ENCODE measurements around the gene PECR. TPM values are rescaled to one million over a fixed set of nuclear protein-coding genes. Genes with fewer than 3 reads are reported as not detected.
A peak's percentile ranks its signal among the peaks of the same experiment; 100 is the strongest.

Gene PECR
- total and polyA plus RNA-seq, 10 of the 15 experiments (the other 5 are each of a cell fraction or from before 2014, with no cell fraction given), result 7.6 to 37.4 (median 25.7) TPM

DNA sequence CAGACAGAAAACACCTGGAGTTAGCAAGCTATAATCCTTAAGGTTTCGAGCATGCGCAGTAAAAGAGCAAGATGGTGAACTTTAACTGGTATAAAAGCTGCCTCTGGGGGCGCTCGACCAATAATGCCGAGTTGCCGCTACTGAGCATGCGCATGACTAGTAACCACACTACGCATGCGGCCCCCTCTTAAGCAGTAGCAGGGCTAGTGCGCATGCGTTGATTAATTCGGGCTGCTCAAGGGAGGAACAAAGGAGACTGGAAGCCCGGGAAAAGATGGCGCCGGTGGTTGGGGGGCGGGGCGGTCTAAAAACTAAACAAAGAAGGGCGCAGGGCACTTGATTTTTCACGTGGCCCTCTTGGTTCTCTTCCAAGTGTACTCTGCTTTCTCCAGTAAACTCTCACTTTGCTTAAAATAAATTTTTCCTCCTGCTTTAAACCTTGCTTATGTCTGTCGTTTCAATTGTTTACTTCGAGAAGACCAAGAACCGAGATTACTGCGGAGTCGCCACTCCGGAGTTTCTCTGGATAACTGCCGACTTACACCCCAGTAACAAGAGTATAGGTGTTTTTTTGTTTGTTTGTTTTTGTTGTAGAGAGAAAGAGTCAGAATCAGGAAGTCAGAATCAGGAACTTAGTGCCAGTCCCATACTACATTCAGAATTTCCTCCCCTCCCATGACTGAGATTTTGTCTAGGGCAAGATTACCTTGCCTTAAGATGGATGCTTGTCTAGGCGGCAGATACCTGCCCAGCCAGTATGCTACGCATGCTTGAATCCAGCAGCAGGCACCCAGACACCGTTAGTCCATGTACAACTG is 33.3 kb upstream of the PECR start (continued):
- TF ChIP-seq, protein P1, sequence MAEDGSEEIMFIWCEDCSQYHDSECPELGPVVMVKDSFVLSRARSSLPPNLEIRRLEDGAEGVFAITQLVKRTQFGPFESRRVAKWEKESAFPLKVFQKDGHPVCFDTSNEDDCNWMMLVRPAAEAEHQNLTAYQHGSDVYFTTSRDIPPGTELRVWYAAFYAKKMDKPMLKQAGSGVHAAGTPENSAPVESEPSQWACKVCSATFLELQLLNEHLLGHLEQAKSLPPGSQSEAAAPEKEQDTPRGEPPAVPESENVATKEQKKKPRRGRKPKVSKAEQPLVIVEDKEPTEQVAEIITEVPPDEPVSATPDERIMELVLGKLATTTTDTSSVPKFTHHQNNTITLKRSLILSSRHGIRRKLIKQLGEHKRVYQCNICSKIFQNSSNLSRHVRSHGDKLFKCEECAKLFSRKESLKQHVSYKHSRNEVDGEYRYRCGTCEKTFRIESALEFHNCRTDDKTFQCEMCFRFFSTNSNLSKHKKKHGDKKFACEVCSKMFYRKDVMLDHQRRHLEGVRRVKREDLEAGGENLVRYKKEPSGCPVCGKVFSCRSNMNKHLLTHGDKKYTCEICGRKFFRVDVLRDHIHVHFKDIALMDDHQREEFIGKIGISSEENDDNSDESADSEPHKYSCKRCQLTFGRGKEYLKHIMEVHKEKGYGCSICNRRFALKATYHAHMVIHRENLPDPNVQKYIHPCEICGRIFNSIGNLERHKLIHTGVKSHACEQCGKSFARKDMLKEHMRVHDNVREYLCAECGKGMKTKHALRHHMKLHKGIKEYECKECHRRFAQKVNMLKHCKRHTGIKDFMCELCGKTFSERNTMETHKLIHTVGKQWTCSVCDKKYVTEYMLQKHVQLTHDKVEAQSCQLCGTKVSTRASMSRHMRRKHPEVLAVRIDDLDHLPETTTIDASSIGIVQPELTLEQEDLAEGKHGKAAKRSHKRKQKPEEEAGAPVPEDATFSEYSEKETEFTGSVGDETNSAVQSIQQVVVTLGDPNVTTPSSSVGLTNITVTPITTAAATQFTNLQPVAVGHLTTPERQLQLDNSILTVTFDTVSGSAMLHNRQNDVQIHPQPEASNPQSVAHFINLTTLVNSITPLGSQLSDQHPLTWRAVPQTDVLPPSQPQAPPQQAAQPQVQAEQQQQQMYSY (CRISPR knock-in tag; IDR thresholded peaks at IDR 0.05), result no peak; the same call in 1 of the 2 replicates
- TF ChIP-seq DPF2 (IDR thresholded peaks at IDR 0.05), result no peak; the same call in 1 of the 2 replicates
- TF ChIP-seq, protein P2, sequence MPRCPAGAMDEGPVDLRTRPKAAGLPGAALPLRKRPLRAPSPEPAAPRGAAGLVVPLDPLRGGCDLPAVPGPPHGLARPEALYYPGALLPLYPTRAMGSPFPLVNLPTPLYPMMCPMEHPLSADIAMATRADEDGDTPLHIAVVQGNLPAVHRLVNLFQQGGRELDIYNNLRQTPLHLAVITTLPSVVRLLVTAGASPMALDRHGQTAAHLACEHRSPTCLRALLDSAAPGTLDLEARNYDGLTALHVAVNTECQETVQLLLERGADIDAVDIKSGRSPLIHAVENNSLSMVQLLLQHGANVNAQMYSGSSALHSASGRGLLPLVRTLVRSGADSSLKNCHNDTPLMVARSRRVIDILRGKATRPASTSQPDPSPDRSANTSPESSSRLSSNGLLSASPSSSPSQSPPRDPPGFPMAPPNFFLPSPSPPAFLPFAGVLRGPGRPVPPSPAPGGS (IDR thresholded peaks at IDR 0.05; ENCODE audit: borderline replicate concordance, insufficient read depth, low read depth, low read length, poor library complexity, severe bottlenecking), result peak; percentile 62
- TF ChIP-seq, protein P3, sequence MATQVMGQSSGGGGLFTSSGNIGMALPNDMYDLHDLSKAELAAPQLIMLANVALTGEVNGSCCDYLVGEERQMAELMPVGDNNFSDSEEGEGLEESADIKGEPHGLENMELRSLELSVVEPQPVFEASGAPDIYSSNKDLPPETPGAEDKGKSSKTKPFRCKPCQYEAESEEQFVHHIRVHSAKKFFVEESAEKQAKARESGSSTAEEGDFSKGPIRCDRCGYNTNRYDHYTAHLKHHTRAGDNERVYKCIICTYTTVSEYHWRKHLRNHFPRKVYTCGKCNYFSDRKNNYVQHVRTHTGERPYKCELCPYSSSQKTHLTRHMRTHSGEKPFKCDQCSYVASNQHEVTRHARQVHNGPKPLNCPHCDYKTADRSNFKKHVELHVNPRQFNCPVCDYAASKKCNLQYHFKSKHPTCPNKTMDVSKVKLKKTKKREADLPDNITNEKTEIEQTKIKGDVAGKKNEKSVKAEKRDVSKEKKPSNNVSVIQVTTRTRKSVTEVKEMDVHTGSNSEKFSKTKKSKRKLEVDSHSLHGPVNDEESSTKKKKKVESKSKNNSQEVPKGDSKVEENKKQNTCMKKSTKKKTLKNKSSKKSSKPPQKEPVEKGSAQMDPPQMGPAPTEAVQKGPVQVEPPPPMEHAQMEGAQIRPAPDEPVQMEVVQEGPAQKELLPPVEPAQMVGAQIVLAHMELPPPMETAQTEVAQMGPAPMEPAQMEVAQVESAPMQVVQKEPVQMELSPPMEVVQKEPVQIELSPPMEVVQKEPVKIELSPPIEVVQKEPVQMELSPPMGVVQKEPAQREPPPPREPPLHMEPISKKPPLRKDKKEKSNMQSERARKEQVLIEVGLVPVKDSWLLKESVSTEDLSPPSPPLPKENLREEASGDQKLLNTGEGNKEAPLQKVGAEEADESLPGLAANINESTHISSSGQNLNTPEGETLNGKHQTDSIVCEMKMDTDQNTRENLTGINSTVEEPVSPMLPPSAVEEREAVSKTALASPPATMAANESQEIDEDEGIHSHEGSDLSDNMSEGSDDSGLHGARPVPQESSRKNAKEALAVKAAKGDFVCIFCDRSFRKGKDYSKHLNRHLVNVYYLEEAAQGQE (IDR thresholded peaks at IDR 0.05; ENCODE audit: low read depth, low read length), result no peak
- no peak for TF ChIP-seq CEBPB (IDR thresholded peaks at IDR 0.05; ENCODE audit: borderline replicate concordance in 1 of 2, low read depth in 2 of 2, low read length in 2 of 2)
- no peak for TF ChIP-seq YBX1 (IDR thresholded peaks at IDR 0.05)
- TF ChIP-seq, protein P4, sequence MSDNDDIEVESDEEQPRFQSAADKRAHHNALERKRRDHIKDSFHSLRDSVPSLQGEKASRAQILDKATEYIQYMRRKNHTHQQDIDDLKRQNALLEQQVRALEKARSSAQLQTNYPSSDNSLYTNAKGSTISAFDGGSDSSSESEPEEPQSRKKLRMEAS (IDR thresholded peaks at IDR 0.05; ENCODE audit: low read depth, low read length), result peak; percentile 53; the same call in 1 of the 2 replicates
- TF ChIP-seq, protein P5, sequence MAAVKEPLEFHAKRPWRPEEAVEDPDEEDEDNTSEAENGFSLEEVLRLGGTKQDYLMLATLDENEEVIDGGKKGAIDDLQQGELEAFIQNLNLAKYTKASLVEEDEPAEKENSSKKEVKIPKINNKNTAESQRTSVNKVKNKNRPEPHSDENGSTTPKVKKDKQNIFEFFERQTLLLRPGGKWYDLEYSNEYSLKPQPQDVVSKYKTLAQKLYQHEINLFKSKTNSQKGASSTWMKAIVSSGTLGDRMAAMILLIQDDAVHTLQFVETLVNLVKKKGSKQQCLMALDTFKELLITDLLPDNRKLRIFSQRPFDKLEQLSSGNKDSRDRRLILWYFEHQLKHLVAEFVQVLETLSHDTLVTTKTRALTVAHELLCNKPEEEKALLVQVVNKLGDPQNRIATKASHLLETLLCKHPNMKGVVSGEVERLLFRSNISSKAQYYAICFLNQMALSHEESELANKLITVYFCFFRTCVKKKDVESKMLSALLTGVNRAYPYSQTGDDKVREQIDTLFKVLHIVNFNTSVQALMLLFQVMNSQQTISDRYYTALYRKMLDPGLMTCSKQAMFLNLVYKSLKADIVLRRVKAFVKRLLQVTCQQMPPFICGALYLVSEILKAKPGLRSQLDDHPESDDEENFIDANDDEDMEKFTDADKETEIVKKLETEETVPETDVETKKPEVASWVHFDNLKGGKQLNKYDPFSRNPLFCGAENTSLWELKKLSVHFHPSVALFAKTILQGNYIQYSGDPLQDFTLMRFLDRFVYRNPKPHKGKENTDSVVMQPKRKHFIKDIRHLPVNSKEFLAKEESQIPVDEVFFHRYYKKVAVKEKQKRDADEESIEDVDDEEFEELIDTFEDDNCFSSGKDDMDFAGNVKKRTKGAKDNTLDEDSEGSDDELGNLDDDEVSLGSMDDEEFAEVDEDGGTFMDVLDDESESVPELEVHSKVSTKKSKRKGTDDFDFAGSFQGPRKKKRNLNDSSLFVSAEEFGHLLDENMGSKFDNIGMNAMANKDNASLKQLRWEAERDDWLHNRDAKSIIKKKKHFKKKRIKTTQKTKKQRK (IDR thresholded peaks at IDR 0.05; ENCODE audit: low read depth, low read length), result no peak
- TF ChIP-seq, protein P6, sequence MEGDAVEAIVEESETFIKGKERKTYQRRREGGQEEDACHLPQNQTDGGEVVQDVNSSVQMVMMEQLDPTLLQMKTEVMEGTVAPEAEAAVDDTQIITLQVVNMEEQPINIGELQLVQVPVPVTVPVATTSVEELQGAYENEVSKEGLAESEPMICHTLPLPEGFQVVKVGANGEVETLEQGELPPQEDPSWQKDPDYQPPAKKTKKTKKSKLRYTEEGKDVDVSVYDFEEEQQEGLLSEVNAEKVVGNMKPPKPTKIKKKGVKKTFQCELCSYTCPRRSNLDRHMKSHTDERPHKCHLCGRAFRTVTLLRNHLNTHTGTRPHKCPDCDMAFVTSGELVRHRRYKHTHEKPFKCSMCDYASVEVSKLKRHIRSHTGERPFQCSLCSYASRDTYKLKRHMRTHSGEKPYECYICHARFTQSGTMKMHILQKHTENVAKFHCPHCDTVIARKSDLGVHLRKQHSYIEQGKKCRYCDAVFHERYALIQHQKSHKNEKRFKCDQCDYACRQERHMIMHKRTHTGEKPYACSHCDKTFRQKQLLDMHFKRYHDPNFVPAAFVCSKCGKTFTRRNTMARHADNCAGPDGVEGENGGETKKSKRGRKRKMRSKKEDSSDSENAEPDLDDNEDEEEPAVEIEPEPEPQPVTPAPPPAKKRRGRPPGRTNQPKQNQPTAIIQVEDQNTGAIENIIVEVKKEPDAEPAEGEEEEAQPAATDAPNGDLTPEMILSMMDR (IDR thresholded peaks at IDR 0.05 in 2 of 3, conservative IDR thresholded peaks at IDR 0.05 in 1 of 3; ENCODE audit: control insufficient read depth in 2 of 3, extremely low read depth in 1 of 3, insufficient read depth in 1 of 3, low read depth in 3 of 3, low read length in 3 of 3), result peak; percentile 79 to 97 (median 93)
- TF ChIP-seq RCOR1 (conservative IDR thresholded peaks at IDR 0.05; ENCODE audit: low read depth, low read length), result no peak
- TF ChIP-seq PAX8 (IDR thresholded peaks at IDR 0.05), result no peak; the same call in 1 of the 2 replicates

All from GM12878 (cell line).